Thyroid gland (tissue), 4 donors: ENCODE measurements around the gene EVI5L. TPM values are rescaled to one million over a fixed set of nuclear protein-coding genes. Genes with fewer than 3 reads are reported as not detected.

ENCODE experiments used
- DNase-seq, 2 donors: peaks; one replicate each; pipeline ENCODE4 v3.0.0-alpha.2; 2019
- H3K27ac ChIP-seq, 3 donors: fragments of 200-600 bp; sonication (generic); 1 replicate in 2 of 3; 2 replicates in 1 of 3; pipeline ENCODE4 v1.5.1; 2016 to 2019; ENCODE audit warnings: mild to moderate bottlenecking in 1 of 3, moderate library complexity in 1 of 3
- H3K27me3 ChIP-seq: fragments of 200-600 bp; sonication (generic); one replicate; pipeline ENCODE4 v1.5.1; 2019
- H3K36me3 ChIP-seq, 2 donors: fragments of 200-600 bp; sonication (generic); one replicate each; pipeline ENCODE4 v1.5.1; 2016 to 2019
- H3K4me1 ChIP-seq, 2 donors: fragments of 200-600 bp; sonication (generic); one replicate each; pipeline ENCODE4 v1.5.1; 2017 to 2019
- H3K4me3 ChIP-seq, 3 donors: fragments of 200-600 bp; sonication (generic); replicated peaks in 1 of 3; 1 replicate in 2 of 3; 2 replicates in 1 of 3; pipeline ENCODE4 v1.5.1; 2016; ENCODE audit warnings: mild to moderate bottlenecking in 1 of 3
- H3K9me3 ChIP-seq: fragments of 200-600 bp; sonication (generic); one replicate; pipeline ENCODE4 v1.5.1; 2017
- POLR2A ChIP-seq, 2 donors: fragments of 450-650 bp; IDR thresholded peaks; one replicate each; pipeline ENCODE4 v1.6.1; 2017; ENCODE audit warnings: antibody characterized with exemption in 2 of 2, mild to moderate bottlenecking in 2 of 2, moderate library complexity in 1 of 2
- WGBS, 2 donors: methylation state at CpG; one replicate each; pipeline ENCODE4 v1.1.5; 2017; 5-methylcytosine and 5-hydroxymethylcytosine counted together
- intact Hi-C: fragments of 100-400 bp; cut with DNase I; formaldehyde crosslinking; loops from one replicate; pipeline ENCODE4 v1.15.1; 2023
- total RNA-seq, 4 donors: library from RNA; depleted of rRNA; stranded (reverse); fragments of >200 nt; gene quantifications; one replicate each; pipeline ENCODE4 v1.2.3, GENCODE V29; 2016
- TF ChIP-seq, protein P1 (sequence below), 6 experiments: fragments of 200-600 bp in 3 of 6; fragments of 450-650 bp in 3 of 6; sonication (generic) in 3 of 6; IDR thresholded peaks; one replicate each; pipeline ENCODE4 v1.5.1; 2016 to 2019; ENCODE audit warnings: antibody characterized with exemption in 6 of 6, mild to moderate bottlenecking in 2 of 6, inconsistent platforms in 1 of 6, moderate library complexity in 1 of 6

EVI5L gene
- total RNA-seq, 4 donors from 2014 or later: 9.8 to 29.3 (median 21.8) TPM

DNA sequence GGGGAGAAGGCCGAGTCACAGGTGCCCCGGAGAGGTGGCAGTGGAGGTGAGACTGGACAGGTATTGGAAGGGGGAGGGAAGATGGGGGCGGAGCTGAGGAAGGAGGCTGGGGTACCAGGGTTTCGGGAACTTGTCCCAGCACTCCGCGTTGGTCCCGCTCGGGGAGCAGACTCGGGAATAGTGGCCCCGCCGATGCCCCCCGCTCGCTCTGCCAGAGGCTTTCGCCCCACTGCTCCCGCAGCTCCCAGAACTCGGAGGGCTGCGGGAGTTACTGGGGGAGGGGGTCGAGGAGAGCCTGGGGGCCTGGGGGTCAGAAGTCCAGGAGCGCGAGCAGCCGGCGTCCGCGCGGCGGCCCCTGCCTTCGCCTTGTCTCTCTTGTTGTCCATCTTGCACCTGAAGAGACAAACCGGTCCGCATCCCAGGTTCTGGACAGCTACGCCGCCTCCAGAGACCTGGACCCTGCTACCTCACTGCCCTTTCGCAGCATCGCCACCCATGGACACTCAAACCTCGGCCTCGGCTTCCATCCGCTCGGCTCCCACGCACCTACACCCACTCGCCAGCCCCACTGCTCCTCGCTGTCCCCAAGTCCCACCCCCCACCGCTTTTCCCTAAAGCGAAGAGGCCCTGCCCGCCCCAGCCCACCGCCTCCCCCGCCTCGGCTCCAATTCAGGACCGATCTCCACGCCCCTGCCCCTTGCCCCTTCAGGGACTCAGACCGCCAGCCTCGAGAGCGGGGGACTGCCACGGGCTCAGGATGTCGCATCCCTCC is 43.5 kb downstream of the EVI5L start:
- Histone ChIP-seq H3K4me1 (peaks cover 10 to 26% of the 10 kb centered on the region in 2 donors), H3K27ac (no peak overlapping the region), H3K4me3 (peak overlapping the region in 1 of 3 donors; percentile 24), H3K36me3 (no peaks in the 10 kb centered on the region), H3K27me3 (no peaks in the 10 kb centered on the region), H3K9me3 (no peaks in the 10 kb centered on the region)
- WGBS, 2 donors: 27 to 30% methylated on average over 33 to 37 of the region's 53 CpGs
- intact Hi-C loops: no loop called here
- TF ChIP-seq POLR2A (IDR thresholded peaks at IDR 0.05): no peak
- TF ChIP-seq, protein P1, sequence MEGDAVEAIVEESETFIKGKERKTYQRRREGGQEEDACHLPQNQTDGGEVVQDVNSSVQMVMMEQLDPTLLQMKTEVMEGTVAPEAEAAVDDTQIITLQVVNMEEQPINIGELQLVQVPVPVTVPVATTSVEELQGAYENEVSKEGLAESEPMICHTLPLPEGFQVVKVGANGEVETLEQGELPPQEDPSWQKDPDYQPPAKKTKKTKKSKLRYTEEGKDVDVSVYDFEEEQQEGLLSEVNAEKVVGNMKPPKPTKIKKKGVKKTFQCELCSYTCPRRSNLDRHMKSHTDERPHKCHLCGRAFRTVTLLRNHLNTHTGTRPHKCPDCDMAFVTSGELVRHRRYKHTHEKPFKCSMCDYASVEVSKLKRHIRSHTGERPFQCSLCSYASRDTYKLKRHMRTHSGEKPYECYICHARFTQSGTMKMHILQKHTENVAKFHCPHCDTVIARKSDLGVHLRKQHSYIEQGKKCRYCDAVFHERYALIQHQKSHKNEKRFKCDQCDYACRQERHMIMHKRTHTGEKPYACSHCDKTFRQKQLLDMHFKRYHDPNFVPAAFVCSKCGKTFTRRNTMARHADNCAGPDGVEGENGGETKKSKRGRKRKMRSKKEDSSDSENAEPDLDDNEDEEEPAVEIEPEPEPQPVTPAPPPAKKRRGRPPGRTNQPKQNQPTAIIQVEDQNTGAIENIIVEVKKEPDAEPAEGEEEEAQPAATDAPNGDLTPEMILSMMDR (IDR thresholded peaks at IDR 0.05): no peak
- peak in 1 of 2 donors; percentile 16 for DNase-seq

DNA sequence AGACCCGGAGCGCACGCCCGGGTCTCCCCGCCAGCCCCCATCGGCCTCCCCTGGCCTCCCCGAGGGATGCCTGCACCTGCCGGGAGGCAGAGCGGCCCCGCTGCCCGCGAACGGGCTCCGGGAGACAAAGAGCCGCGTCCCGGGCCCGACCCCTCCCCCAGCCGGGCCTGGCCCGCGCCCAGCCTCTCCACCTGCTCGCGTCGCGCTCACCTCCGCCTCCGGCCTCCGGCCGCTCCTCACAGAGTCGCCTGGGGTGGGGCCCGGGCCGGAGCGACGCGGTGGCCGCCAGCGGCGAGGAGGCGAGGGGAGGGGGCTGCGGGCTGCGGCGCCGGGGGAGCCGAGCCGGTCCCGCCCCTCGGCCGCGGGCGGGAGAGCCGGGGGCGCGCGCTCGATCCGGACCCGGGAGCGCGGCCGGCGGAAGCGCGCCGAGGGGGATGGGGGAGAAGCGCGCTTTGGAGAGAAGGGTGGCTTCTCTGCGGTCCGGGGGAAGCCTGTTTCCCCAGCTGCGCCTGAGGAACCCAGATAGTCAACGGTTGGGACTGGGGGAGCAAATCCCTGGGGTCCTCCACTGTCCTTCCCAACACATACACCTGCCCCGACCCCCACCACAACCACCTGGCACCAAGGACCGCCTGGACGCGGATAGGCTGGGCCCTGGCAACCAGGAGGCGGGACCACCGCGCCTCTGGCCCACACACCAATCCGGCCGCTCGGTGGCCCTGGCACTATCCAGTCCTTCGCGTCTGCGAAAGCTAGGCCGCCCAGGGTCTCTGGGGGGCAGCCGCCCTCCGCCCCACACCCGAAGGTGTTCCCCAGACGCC is 44.3 kb downstream of the EVI5L start, which contains the start of gene PRR36:
PRR36 (minus strand) TSS at position 315 of the 821 bp plus-strand sequence. CDS start 701 bp downstream, outside the sequence.
- Histone ChIP-seq H3K27ac (no peak within 1 kb of the TSS), H3K9me3 (no peaks in the 10 kb centered on the region), H3K4me1 (peaks cover 6 to 18% of the 10 kb centered on the region in 2 donors), H3K4me3 (peak within 1 kb of the TSS in 1 of 3 donors; percentile 24), H3K36me3 (no peaks in the 10 kb centered on the region), H3K27me3 (no peaks in the 10 kb centered on the region)
- intact Hi-C loops: no loop called here
- WGBS, 2 donors: 0 to 2% methylated on average over 10 to 11 of the region's 88 CpGs
- DNase-seq: peak; percentile 56 to 83
- no peak for TF ChIP-seq POLR2A (IDR thresholded peaks at IDR 0.05)
- TF ChIP-seq, protein P1 (IDR thresholded peaks at IDR 0.05): no peak

DNA sequence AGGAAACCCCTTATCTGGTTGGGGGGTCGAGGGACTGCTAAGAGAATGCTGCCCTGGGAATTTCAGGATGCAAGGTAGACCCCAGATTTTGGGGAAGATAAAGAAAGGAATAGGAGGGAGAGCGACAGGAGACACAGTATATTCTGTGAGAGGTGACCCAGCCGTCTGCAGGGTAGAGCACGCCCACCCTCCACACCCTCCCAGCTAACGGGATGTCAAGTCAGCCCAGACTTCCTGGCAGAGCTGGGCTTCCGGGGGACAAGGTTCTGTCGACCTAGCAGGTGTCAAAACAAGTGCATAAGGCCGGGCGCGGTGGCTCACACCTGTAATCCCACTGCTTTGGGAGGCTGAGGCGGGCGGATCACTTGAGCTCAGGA is 44.9 kb downstream of the EVI5L start:
- WGBS, 2 donors: 44 to 46% methylated on average over 11 to 12 of the region's 12 CpGs
- intact Hi-C loops: no loop called here
- H3K4me1 ChIP-seq: peaks cover 6 to 12% of the 10 kb centered on the region in 2 donors
- no peaks in the 10 kb centered on the region for H3K36me3 ChIP-seq
- no peak overlapping the region for H3K4me3 ChIP-seq
- H3K9me3 ChIP-seq: no peaks in the 10 kb centered on the region
- H3K27me3 ChIP-seq: no peaks in the 10 kb centered on the region
- TF ChIP-seq, protein P1 (IDR thresholded peaks at IDR 0.05): no peak
- no peak for TF ChIP-seq POLR2A (IDR thresholded peaks at IDR 0.05)
- no peak overlapping the region for H3K27ac ChIP-seq
- no peak for DNase-seq

DNA sequence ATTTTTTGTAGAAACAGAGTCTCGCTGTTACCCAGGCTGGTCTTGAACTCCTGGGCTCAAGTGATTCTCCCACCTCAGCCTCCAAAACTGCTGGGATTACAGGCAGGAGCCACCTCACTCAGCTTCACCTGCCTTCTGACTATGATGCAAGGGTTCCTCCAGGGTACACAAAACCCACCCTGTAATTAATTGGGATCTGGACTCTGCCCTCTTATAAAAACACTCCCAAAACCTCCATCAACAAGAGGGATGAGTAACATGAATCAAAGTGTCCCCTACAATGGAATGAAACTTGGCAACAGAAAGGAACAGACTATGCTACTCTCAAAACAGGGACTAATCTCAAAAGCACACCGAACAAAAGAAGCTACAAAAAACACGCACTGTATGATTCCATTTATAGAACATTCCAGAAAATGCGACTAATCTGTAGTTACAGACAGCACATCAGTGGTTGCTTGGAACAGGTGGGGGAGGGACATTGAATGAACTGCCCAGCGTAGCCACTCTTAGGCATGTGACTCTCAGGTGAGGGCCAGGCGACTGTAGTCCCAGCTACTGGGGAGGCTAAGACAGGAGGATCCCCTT is 47.3 kb downstream of the EVI5L start:
- Histone ChIP-seq H3K9me3 (no peaks in the 10 kb centered on the region), H3K27me3 (no peaks in the 10 kb centered on the region), H3K36me3 (no peaks in the 10 kb centered on the region), H3K27ac (no peak overlapping the region), H3K4me1 (peaks cover 6 to 12% of the 10 kb centered on the region in 2 donors), H3K4me3 (no peak overlapping the region)
- DNase-seq: no peak
- 79 to 80% methylated on average over 6 of the region's 6 CpGs for WGBS, 2 donors
- intact Hi-C loops: no loop called here
- TF ChIP-seq POLR2A (IDR thresholded peaks at IDR 0.05): no peak
- TF ChIP-seq, protein P1 (IDR thresholded peaks at IDR 0.05): no peak
